ENCODE results near the gene ROGDI.
A peak's percentile ranks its signal among the peaks of the same experiment; 100 is the strongest.
"Not testable (repeated sequence)": the region's sequence is repeated elsewhere in the genome, so short reads cannot be mapped to it uniquely, and the experiment has no call there.

Gene ROGDI

GRCh38 chr16:4792951-4793513 lies 9.4 kb downstream of the ROGDI start:
- DNase-seq = no peak

GRCh38 chr16:4790871-4791270 lies 11.6 kb downstream of the ROGDI start:
- no peak for DNase-seq

GRCh38 chr16:4790261-4790660 lies 12.2 kb downstream of the ROGDI start:
- DNase-seq = no peak

DNA sequence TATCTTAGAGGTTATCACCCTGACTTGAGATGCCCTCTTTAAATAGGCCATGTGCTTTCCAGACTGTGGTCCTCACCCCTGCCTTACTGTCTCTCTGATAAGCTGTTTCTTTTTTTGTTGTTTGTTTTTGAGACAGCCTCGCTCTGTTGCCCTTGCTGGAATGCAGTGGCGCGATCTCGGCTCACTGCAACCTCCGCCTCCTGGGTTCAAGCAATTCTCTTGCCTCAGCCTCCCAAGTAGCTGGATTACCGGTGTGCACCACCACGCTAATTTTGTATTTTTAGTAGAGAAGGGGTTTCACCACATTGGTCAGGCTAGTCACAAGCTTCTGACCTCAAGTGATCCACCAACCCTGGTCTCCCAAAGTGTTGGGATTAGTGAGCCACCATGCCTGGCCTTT lies 13.5 kb downstream of the ROGDI start:
- DNase-seq = no peak

DNA sequence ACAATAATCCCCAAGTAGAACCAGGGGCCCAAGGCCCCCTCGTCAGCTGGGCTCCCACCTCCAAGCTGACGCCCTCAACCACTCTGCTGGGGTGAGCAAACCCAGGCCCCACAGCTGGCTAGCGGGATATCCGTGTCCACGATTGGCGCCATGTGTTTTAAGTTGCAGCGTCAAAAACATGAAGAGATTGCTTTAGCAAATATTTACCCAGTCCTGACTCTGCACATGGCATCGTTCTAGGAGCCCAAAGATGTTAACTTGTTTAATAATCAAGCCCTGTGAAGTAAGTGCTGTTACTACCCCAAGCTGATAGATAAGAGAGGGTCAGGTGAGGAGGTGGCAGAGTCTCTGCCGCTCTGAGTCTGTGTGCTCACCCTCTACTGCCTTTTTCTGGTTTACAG lies 13.9 kb downstream of the ROGDI start:
- no peak for DNase-seq

- no peak for DNase-seq
These were observed 14.6 kb downstream of the ROGDI start, which contains the start of gene SEPTIN12 for GRCh38 chr16:4787627-4788482. Gene SEPTIN12, minus strand, starts transcription at chr16:4788345. Its CDS starts 700 bp downstream, at chr16:4787645.

DNA sequence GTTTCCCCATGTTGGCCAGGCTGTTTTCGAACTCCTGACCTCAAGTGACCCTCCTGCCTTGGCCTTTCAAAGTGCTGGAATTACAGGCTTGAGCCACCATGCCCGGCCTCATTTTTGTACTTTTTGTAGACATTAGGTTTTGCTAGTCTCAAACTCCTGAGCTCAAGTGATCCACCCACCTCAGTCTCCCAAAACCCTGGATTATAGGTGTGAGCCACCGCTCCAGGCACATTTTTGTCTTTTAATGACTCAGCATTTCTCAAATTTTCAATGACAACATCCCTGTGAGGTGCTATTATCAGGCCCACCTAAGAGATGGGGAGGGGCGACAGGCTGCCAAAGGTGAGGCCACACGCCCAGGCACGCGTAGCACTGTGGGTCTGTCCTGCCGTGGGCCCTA lies 15.4 kb downstream of the ROGDI start:
- no peak for DNase-seq

DNA sequence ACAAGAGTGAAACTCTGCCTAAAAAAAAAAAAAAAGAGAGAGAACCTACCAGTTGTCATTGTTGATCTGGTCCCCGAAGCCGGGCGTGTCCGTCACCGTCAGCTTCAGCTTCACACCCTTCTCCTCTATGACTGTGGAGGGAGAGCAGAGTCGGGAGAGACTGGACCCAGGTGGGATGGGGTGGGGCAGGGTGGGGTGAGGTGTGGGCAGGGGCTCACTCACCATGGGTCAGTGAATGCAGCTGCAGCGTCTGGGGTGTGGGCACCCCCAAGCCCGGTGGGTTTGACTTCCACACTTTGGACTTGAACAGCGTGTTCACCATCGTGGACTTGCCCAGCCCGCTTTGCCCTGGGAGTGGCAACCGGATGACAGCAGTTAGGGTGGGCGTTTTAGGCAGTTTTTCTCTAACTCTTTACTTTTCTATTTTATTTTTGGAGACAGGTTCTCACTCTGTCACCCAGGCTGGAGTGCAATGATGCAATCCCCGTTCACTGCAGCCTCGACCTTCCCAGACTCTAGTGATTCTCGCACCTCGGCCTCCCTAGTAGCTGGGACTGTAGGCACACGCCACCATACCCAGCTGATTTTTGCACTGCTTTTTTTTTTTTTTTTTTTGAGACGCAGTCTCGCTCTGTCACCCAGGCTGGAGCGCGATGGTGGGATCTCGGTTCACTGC lies 16.5 kb downstream of the ROGDI start:
- no peak for DNase-seq

DNA sequence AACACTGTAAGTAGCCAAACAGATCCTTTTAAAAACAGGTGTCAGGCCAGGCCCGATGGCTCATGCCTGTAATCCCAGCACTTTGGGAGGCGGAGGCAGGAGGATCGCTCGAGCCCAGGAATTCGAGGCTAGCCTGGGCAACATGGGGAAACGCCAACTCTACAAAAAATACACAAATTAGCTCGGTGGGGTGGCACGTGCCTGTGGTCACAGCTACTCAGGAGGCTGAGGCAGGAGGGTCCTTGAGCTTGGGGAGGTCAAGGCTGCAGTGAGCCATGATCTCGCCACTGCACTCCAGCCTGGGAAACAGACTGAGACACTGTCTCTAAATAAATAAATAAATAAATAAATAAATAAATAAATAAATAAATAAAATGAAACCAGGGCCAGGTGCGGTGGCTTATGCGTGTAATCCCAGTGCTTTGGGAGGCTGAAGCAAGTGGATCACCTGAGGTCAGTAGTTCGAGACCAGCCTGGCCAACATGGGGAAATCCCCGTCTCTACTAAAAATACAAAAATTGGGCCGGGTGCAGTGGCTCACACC lies 17.9 kb downstream of the ROGDI start:
- DNase-seq = not testable (repeated sequence)

DNA sequence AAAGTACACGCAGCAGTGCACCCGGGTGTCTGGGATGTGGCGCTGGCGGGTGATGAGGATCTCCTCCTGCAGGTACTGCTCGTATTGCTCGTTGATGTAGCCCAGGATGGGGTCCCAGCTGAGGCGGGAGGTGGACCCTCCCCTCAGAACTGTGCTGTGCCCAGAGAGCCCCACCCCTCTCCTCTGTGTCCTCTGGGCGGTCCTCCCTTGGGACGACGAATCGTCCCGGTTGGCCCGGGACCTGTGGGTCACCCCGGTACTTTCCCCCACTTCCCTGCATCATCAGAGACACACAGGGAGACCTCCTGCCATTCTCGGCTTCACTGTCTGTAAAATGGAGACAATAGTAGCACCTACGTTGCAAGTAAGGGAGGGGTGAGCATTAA lies 18.5 kb downstream of the ROGDI start:
- no peak for DNase-seq

- peak in 6 of 56 donors; percentile 3 to 29 (median 15) for DNase-seq
These were observed 19.0 kb downstream of the ROGDI start for GRCh38 chr16:4783251-4783950.

DNA sequence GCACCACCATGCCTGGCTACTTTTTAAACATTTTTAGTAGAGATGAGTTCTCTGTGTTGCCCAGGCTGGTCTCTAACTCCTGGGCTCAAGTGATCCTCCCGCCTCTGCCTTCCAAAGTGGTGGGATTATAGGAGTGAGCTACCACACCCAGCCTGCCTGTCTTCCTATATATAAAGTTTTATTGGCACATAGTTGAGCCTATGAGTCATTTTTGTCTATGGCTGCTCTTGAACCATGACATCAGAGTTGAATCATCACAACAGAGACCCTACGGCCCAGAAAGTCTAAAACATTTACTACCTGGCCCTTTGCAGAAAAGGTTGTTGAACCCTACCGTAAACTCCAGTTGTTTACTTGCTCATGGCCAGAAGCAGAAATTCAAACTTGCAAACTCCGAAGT lies 22.2 kb downstream of the ROGDI start:
- no peak for DNase-seq

GRCh38 chr16:4778050-4778392 lies 24.4 kb downstream of the ROGDI start:
- DNase-seq = no peak

GRCh38 chr16:4777339-4778049 lies 24.9 kb downstream of the ROGDI start:
- DNase-seq = no peak

DNA sequence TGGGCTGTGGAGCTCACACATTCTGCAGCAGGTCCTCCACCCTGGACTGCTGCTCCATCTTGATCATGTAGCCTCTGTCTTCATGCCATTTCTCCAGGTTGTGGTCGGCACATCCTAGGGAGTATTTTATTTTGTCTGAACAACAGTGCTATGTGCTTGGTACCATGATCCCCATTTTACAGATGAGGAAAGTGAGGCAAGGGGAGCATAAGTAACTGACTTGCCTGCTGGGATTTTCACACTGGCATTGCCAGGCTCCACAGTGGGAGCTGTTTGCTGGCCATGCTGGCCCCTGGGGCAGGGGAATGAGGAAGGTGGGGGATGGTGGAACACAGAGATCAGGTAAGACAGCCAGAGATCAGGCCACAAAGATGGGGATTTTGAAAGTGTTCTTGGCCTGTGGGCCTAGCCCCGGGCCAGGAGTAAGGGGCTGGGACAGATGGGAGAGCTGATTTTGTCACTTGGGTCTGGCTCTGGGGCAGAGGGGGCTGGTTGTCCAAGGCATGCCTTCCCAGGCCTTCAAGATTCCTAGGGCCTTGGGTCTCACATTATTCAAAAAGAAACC lies 26.2 kb downstream of the ROGDI start:
- no peak for DNase-seq

GRCh38 chr16:4775005-4775404 lies 27.4 kb downstream of the ROGDI start:
- no peak for DNase-seq

GRCh38 chr16:4772351-4772750 lies 30.1 kb downstream of the ROGDI start:
- no peak for DNase-seq

- DNase-seq = no peak
These were observed 30.8 kb downstream of the ROGDI start for GRCh38 chr16:4771646-4772045.

- no peak for DNase-seq
These were observed 33.2 kb downstream of the ROGDI start for GRCh38 chr16:4769306-4769638.

DNA sequence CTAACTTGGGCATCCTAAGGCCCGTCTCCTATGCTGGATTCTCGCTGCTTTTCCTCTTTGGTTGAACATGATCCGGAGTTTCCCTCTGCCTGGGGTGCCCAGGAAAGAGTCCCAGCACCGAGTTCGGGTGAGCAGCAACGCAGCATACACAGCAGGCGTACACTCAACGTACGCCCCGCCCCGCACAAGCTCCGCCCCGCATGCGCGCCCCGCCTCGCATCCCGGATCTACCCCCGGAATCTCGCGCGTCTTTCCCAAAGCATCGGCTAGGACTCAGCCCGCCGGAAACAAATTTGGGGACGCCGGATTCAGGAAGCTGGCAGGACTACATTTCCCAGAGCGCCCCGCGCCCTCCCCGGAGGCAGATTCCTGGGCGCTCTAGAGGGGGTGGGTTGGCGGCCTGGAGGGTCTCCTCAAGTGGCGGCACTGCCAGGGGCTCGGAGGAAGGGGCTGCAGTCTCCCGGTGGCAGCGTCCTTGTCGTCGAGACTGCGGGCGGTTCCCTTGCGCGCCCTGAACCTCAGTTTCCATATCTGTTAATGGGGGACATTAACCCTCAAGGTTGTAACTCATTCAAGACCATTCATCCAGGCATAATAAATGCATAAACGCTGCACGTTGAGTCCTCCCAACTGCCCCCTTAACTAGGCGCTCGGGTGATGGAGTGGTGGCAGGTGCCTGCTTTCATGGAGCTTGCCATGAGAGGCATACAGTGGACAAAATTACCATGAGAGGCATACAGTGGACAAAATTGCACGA lies 33.7 kb downstream of the ROGDI start:
- peak; percentile 66 to 99 (median 96) for DNase-seq

Measured in nucleus accumbens (tissue), 56 donors.